Anterior cingulate cortex (tissue), 58 donors: Measurements from ENCODE around the gene MCL1.
"Not testable (repeated sequence)": the region's sequence is repeated elsewhere in the genome, so short reads cannot be mapped to it uniquely, and the experiment has no call there.

ENCODE experiments used
- DNase-seq, 58 donors: peaks; one replicate each; lab custom pipeline; 2025; lab: John Stamatoyannopoulos, UW

MCL1 gene

GRCh38 chr1:150573648-150574071 is 5.8 kb downstream of the MCL1 start:
- not testable (repeated sequence) for DNase-seq

DNA sequence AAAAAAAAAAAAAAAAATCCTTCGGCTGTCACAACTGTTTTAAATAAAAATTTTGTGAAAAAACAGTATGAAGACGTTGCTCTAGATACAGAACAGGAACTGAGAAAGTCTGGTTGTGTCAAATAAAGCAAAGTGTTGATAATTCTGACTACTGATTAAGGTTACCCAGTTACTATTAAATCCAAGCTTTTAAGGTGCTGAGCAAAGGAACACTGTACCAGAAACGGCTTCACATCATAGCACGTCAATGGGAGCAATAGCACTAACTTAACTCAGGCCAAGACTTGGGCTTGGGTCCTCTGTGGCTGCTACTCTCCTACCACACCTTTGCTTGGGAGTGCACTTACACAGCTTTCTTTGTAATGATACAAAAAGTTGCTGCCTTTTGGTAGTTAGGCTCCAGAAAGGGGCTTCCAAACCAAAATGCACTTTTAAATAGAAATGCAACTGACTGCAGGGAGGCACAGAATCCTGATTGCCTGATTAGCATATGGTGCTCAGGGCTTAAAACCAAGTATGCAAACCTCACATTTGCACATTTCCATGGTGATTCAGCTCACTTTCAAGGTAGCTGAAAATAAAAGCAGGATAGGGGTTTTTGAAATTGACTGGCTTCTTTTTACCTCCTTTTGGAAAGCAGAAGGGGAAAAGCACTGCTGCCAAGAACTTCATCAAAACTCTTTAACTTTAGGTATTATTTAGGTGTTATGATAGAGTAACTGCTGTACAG is 6.3 kb downstream of the MCL1 start:
- no peak for DNase-seq

DNA sequence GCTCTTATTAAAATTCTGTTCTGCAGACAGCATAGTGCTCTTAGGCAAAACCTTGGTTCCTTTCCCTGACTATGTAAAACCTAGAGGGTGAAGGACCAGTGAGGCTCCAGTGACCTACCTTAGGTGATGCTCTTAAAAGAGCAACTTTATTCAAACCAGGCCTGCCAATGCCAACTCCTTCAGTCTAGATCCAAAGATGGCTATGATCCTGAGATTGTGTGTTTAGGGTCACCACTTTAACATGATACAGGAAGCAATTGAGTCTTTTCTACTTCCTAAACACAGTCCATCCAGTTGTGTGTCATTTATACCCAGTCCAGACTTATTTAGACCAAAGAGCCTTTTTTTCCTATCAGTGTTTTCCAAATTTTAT is 10.8 kb downstream of the MCL1 start:
- DNase-seq, result no peak

- DNase-seq, result peak in 43 of 58 donors; percentile 9 to 84 (median 40)
Observed at GRCh38 chr1:150567717-150568593, 11.5 kb downstream of the MCL1 start.

- no peak for DNase-seq
Observed at GRCh38 chr1:150567341-150567716, 12.1 kb downstream of the MCL1 start.

DNA sequence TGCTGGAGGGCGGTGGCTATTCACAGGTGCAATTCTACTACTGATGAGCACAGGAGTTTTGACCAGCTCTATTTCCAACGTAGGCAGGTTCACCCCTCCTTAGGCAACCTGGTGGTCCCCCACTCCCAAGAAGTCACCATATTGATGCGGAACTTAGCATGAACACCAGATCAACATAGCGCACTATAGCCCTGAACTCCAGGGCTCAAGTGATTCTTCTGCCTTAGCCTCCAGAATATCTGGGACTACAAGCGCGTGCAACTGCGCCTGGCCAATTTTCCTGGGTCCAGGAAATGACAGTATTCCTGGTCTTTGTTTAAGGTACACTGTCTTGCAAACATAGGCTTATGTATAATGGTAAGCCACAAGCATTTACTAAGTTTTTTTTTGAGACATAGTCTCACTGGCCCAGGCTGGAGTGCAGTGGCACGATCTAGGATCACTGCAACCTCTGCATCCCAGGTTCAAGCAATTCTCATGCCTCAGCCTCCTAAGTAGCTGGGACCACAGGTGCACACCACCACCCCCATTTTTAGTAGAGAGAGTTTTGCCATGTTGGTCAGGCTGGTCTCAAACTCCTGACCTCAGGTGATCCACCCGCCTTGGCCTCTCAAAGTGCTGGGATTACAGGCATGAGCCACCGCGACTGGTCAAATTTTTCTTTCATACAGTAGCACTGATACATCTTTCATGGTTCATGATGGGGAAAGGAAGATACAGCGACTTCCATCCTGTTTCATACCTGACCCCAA is 12.6 kb downstream of the MCL1 start:
- no peak for DNase-seq

DNA sequence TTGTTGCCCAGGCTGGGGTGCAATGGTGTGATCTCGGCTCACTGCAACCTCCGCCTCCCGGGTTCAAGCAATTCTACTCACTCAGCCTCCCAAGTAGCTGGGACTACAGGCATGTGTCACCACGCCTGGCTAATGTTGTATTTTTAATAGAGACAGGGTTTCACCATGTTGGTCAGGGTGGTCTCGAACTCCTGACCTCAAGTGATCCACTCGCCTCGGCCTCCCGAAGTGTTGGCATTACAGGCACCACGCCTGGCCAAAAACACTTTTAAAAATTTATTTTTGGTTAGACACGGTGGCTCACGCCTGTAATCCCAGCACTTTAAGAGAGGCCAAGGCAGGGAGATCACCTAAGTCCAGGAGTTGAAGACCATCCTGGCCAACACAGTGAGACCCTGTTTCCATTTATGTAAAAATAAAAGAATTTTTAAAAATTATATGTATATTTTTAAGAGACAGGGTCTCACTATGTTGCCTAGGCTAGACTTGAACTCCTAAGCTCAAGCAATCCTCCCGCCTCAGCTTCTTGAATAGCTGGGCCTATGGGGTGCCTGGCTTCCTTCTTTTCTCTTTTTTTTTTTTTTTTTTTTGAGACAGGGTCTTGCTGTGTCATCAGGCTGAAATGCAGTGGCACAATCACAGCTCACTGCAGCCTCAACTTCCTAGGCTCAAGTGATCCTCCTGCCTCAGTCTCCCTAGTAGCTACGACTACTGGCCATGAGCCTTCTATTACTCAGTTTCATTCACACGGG is 14.0 kb downstream of the MCL1 start:
- DNase-seq, result not testable (repeated sequence)

- DNase-seq, result no peak
Observed at GRCh38 chr1:150564051-150564991, 15.1 kb downstream of the MCL1 start.

DNA sequence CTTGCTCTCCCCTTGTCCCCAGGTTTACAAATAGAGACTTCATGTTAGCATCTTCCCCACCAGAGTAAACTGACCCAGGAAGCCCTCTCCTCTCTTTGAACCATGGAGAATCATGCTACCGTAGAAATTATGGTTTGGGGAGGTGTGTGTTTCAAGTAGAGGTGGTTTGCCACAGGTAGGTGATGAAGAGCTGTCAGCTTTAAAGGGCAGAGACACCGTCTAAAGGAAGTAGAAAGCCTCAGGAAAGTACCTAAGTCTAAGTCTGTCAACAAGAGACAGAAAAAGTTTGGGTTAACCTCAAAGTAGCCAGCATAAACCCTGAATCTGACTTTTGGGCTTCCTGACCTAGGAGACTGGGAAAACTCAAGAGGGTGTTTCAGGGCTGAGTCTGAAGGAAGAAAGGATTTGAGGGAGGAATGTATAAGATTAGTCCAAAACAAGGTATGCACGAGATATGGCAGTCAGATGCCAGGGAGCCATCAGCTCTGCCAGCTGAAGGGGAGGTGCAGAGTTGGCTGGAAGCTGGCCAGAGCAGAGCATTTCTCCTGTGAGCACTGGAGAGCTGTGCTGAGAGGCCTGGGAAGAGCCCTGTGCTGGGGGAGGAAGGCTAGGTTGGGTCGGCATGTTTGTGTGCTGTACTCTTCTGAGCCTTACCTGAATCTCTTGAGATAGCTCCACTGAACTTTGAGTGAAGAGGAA is 15.9 kb downstream of the MCL1 start:
- DNase-seq, result peak in 2 of 58 donors; percentile 10 to 13

- DNase-seq, result peak in 1 of 58 donors; percentile 21
Observed at GRCh38 chr1:150562446-150563339, 16.7 kb downstream of the MCL1 start.

GRCh38 chr1:150561974-150562445 is 17.4 kb downstream of the MCL1 start:
- peak in 51 of 58 donors; percentile 15 to 83 (median 58) for DNase-seq

DNA sequence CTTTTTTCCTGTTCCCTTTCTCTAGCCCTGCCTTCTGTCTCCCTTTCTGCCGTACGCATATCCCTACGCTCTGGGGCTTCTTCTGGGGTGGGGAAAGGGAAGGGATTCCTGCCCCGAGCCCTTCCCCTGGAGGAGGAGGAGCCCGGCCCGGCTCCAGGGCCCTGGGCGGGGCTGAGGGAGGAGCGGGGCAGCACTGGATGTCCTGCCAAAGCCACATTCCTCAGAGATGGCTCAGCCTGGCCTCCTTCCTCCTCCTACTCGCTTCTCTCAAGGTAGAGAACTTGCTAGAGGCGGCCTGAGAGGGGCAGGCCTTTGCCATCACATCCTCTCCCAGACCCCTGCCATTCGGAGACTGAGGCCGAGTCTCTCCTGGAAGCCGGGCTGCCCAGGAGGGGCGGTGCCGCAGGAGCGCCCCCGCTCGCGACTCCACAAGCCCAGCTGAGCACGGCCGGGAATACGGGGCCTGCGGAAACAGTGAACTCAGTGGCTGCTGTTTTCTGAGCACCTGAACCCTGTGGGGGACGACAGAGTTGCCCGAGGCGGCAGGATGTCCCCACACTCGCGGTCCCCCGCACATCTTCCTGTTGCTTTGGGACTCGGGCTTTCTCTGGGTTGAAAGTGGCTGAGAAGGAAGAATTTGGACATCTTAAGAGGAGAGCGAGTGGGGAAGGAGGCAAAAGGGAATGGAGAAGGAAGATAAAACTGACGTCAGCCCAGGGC is 18.0 kb downstream of the MCL1 start:
- DNase-seq, result peak in 56 of 58 donors; percentile 46 to 94 (median 78)

DNA sequence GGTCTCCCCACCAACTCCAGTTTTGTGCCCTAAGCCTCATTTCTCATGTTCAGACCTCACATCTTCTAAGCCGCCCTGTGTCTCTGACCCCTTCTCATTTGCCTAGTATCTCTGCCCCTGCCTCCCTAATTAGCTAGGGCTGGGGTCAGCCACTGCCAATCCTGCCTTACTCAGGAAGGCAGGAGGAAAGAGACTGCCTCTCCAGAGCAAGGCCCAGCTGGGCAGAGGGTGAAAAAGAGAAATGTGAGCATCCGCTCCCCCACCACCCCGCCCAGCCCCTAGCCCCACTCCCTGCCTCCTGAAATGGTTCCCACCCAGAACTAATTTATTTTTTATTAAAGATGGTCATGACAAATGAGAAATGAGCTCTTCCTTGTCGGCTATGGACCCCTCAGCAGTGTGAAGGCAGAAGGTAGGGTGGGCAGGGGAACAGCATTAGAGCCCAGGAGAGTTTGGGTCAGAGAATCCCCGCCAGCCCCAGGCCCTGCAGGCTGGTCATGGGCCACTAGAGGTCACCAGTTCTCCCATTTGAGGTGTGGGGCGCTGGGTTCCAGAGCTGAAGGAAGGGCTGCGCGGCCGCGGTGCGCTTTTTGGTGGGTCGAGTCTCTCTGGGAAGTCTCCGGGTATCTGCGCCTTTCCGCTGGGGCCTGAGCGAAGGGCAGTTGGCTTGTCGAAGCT is 18.7 kb downstream of the MCL1 start:
- DNase-seq, result peak in 50 of 58 donors; percentile 56 to 93 (median 78)

DNA sequence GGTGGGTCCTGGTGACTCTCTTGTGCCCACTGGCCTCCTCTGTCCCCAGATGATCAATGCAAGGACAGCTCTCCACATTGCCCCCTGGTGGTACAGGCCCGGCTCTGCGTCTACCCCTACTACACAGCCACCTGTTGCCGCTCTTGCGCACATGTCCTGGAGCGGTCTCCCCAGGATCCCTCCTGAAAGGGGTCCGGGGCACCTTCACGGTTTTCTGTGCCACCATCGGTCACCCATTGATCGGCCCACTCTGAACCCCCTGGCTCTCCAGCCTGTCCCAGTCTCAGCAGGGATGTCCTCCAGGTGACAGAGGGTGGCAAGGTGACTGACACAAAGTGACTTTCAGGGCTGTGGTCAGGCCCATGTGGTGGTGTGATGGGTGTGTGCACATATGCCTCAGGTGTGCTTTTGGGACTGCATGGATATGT is 19.4 kb downstream of the MCL1 start:
- peak in 44 of 58 donors; percentile 3 to 68 (median 32) for DNase-seq

- no peak for DNase-seq
Observed at GRCh38 chr1:150559656-150560010, 19.8 kb downstream of the MCL1 start.
